ENCODE results near the gene CNNM1.

The CNNM1 gene

DNA sequence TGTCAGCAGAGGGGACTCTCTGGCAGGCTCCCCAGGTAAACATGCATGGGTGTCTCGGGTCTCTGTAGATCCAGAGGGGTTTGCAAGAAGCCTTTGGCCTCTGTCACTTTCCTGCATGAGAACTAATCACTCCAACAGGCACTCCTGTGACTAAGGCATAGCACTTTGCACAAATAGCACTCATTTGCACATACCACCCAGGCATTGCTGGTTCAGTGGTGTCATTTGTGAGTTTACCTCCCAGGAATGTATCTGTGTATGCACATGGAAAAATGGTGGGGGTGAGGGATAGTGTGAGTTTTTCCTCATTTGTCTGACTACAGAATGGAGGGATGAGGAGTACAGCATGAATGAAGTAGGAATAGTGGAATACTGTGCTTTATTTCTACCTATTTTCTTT, 39.5 kb downstream of the CNNM1 start:
- TF ChIP-seq, protein P1, sequence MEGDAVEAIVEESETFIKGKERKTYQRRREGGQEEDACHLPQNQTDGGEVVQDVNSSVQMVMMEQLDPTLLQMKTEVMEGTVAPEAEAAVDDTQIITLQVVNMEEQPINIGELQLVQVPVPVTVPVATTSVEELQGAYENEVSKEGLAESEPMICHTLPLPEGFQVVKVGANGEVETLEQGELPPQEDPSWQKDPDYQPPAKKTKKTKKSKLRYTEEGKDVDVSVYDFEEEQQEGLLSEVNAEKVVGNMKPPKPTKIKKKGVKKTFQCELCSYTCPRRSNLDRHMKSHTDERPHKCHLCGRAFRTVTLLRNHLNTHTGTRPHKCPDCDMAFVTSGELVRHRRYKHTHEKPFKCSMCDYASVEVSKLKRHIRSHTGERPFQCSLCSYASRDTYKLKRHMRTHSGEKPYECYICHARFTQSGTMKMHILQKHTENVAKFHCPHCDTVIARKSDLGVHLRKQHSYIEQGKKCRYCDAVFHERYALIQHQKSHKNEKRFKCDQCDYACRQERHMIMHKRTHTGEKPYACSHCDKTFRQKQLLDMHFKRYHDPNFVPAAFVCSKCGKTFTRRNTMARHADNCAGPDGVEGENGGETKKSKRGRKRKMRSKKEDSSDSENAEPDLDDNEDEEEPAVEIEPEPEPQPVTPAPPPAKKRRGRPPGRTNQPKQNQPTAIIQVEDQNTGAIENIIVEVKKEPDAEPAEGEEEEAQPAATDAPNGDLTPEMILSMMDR (IDR thresholded peaks at IDR 0.05; ENCODE audit: borderline replicate concordance, insufficient read depth, low read depth, low read length), result no peak
- H3K4me3 ChIP-seq (ENCODE audit: low read depth, low read length), result no peak overlapping the region

DNA sequence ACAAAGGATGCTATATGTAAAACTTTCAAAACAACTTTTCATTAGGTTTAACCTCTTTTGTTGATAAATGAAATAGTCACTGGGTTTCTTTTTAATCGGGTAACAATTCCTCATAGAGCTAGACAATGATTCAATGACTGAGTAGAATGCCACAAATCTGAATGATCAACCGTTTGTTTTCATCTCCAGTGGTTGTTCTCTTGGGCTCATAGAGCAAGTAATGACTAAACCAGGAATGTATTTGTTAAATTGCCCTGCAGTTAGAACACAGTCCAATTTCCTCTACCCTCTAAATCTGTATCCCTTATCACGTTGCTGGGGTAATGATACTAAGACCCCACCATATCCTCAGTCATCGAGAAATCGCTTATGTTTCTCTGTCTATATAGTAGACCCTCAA, 40.0 kb downstream of the CNNM1 start:
- H3K4me3 ChIP-seq (ENCODE audit: low read depth, low read length), result no peak overlapping the region
- TF ChIP-seq, protein P1 (IDR thresholded peaks at IDR 0.05; ENCODE audit: borderline replicate concordance, insufficient read depth, low read depth, low read length), result no peak

DNA sequence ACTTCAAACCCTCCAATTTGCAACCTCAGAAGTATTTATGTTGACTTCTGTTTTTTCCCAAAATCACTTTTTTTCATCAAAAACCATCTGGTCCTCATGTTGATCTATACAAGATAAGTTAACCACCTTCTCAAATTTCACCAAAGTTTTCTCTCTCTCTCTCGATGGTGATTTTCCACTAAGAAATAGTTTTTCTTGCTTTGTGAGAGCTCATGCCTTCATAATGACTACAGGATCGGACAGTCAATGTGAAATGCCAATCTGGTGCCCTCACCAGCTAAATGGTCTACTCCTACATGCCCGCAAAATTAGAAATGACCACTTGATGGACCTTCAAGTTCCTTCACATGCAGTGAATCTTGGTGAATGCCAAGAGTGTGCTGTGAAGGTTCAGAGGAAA, 40.4 kb downstream of the CNNM1 start:
- H3K4me3 ChIP-seq (ENCODE audit: low read depth, low read length), result no peak overlapping the region
- TF ChIP-seq, protein P1 (IDR thresholded peaks at IDR 0.05; ENCODE audit: borderline replicate concordance, insufficient read depth, low read depth, low read length), result no peak

DNA sequence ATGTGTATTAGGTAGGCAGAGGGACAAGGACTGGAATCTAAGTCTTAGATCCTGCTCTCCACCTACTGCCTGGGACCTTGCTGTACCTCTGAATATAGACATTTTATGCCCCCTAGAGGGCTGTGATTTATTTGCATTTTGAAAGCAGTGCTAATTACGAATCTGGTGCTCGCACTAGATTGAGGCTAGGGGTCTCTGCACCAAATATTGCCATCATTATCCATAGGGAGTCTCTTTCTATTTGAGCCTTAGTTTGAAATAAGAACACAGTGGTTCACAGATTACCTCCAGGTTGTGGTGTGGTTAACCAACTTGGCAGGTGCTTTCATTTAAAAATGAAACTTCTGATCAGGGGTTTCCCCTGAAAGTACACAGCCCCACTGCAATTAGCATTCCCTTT, 41.8 kb downstream of the CNNM1 start:
- H3K4me3 ChIP-seq (ENCODE audit: low read depth, low read length), result no peak overlapping the region
- TF ChIP-seq, protein P1 (IDR thresholded peaks at IDR 0.05; ENCODE audit: borderline replicate concordance, insufficient read depth, low read depth, low read length), result no peak

DNA sequence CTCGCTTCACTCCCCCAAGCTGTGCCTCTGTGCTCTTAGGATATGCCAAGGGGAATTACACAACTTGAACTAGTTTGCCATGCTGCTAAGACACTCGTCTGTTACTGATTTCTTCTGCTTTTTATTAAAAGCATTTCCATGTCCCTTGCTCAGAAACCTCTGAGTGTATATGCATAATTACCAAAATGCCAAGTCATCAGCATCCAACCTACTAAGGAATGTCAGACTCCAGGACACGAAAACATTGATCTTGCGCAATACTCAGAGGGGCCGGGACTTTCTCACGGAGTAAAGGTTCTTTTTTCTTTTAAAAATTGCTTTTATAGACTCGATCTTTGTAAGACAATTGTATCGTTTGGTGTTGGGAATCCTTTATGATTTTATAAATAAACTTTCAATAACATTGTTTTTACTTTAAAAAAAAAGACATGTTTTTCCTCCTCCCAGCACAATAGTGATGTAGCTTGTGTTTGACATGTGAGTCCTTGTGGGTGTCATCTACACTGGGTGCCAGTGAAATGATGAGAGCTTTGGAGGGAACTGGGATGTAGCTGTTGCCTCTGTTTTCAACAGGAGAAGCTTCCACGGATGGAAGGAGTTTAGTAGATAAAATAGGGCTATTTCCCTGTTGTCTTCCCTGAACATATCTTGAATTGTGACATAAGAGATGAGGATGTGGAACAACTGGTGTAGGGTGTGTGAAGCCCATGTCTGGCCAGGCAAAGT, 43.6 kb downstream of the CNNM1 start:
- TF ChIP-seq, protein P1 (IDR thresholded peaks at IDR 0.05; ENCODE audit: borderline replicate concordance, insufficient read depth, low read depth, low read length), result no peak
- no peak overlapping the region for H3K4me3 ChIP-seq (ENCODE audit: low read depth, low read length)

DNA sequence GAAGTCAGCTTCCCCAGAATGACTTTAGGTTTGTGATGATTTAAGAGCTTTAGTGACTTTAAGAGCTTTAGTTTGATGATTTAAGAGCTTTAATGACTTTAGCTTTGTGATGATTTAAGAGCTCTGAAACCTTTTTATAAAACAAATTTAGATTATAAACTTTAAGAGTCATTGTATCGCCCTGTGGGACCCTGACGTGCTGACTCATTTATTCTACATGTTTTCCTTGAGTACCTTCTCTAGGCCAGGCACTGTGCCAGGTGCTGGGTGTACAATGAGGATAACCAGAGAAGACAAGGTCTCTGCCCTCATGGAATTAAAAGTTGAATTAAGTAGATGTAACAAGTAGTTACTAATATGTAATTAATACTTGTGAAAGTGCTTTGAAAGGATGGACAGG, 45.4 kb downstream of the CNNM1 start:
- TF ChIP-seq, protein P1 (IDR thresholded peaks at IDR 0.05; ENCODE audit: borderline replicate concordance, insufficient read depth, low read depth, low read length), result no peak
- no peak overlapping the region for H3K4me3 ChIP-seq (ENCODE audit: low read depth, low read length)

DNA sequence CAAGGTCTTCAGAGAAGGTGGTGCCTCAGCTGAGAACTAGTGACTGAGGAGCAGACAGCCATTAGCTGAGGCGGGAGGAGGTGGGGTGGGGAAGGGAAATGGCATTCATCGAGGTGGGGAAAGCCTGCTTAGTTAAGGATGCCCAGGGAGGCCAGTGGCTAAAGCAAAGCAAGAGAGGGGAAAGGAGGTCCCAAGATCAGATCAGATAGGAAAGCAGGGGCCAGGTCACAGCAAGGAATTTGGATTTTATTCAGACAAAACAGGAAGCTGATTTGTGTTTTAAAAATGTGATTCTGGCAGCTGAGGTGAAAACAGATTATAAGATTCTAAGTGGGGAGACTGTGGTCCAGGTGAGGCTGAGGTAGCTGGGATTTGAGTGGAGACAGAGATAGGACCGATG, 45.8 kb downstream of the CNNM1 start:
- no peak overlapping the region for H3K4me3 ChIP-seq (ENCODE audit: low read depth, low read length)
- TF ChIP-seq, protein P1 (IDR thresholded peaks at IDR 0.05; ENCODE audit: borderline replicate concordance, insufficient read depth, low read depth, low read length), result no peak

All from GM12875 (cell line).